Endothelial cell of umbilical vein (primary cell): ENCODE data around the gene SPRYD4. TPM values are rescaled to one million over a fixed set of nuclear protein-coding genes. Genes with fewer than 3 reads are reported as not detected.

ENCODE experiments used
- BruUV-seq: library from RNA; stranded (reverse); fragments of 400-500 nt; replicated peaks from 2 replicates; lab custom pipeline; 2021; lab: Mats Ljungman, UMichigan
- CTCF ChIA-PET: fragments of 300-600, 350-600 bp; sonication (Branson Sonifier 250); formaldehyde crosslinking; loops from one replicate; lab custom pipeline; 2021; ENCODE audit warnings: antibody characterized with exemption, inconsistent platforms; lab: Charles Lee
- POLR2A ChIA-PET: fragments of 300-600, 350-600 bp; sonication (Branson Sonifier 250); formaldehyde crosslinking; loops from one replicate; lab custom pipeline; 2021; ENCODE audit warnings: antibody characterized with exemption, inconsistent platforms; lab: Charles Lee
- DNase-seq: peaks from one replicate; pipeline ENCODE4 v3.0.0-alpha.2; 2011; ENCODE audit warnings: low read depth, low spot score
- FAIRE-seq: peaks from 2 replicates; lab custom pipeline; 2011; peaks lifted over from hg19 to GRCh38; lab: Jason Lieb, UNC
- H2AFZ ChIP-seq: 2 replicates; pipeline ENCODE4 v1.6.0; 2012; ENCODE audit warnings: low read depth, low read length, control low read depth, inconsistent platforms
- H3K27ac ChIP-seq: 2 replicates; pipeline ENCODE4 v1.5.1; 2011; ENCODE audit warnings: low read depth, mild to moderate bottlenecking, control low read depth, low read length, moderate library complexity; ENCODE audit not compliant: insufficient read depth
- H3K27me3 ChIP-seq, 2 experiments: 2 replicates each; pipeline versions ENCODE4 v1.6.0 to v1.6.1; 2011; ENCODE audit warnings: low read length in 2 of 2, mixed read lengths in 1 of 2; ENCODE audit not compliant: control insufficient read depth in 2 of 2, insufficient read depth in 2 of 2
- H3K36me3 ChIP-seq, 2 experiments: 2 replicates in 1 of 2; 3 replicates in 1 of 2; pipeline ENCODE4 v1.5.1; 2011; ENCODE audit warnings: low read length in 2 of 2, mild to moderate bottlenecking in 1 of 2, moderate library complexity in 1 of 2; ENCODE audit not compliant: control insufficient read depth in 2 of 2, insufficient read depth in 2 of 2; ENCODE audit errors: extremely low read depth in 1 of 2
- H3K4me1 ChIP-seq: 3 replicates; pipeline ENCODE4 v1.5.1; 2011; ENCODE audit warnings: mild to moderate bottlenecking, low read length; ENCODE audit not compliant: control insufficient read depth, insufficient read depth; ENCODE audit errors: extremely low read depth
- H3K4me2 ChIP-seq: 2 replicates; pipeline ENCODE4 v1.6.1; 2011; ENCODE audit warnings: low read length, control low read depth, mixed read lengths; ENCODE audit not compliant: insufficient read depth
- H3K4me3 ChIP-seq, 3 experiments: fragments of 200-600 bp in 1 of 3; sonication (generic), shearing (Covaris generic) in 1 of 3; replicated peaks in 1 of 3; 2 replicates each; pipeline ENCODE4 v1.5.1; 2011 to 2016; ENCODE audit warnings: control low read depth in 3 of 3, low read length in 3 of 3, mild to moderate bottlenecking in 2 of 3, inconsistent platforms in 1 of 3, low read depth in 1 of 3, moderate library complexity in 1 of 3; ENCODE audit not compliant: insufficient read depth in 1 of 3
- H3K79me2 ChIP-seq: 2 replicates; pipeline ENCODE4 v1.6.0; 2012; ENCODE audit warnings: low read length, inconsistent platforms; ENCODE audit not compliant: control insufficient read depth, insufficient read depth
- H3K9ac ChIP-seq: replicated peaks from 2 replicates; pipeline ENCODE3; 2011; ENCODE audit warnings: low read length, control low read depth; ENCODE audit not compliant: insufficient read depth; ENCODE audit errors: extremely low read depth
- H3K9me1 ChIP-seq: replicated peaks from 3 replicates; pipeline ENCODE4 v1.6.0; 2011; ENCODE audit warnings: mild to moderate bottlenecking, low read length; ENCODE audit not compliant: control insufficient read depth, insufficient read depth; ENCODE audit errors: extremely low read depth
- H3K9me3 ChIP-seq: replicated peaks from 2 replicates; pipeline ENCODE4 v1.5.1; 2012; ENCODE audit warnings: low read length, inconsistent platforms; ENCODE audit not compliant: control insufficient read depth, insufficient read depth
- H4K20me1 ChIP-seq: replicated peaks from 2 replicates; pipeline ENCODE3; 2011; ENCODE audit warnings: mild to moderate bottlenecking, low read length; ENCODE audit not compliant: control insufficient read depth, insufficient read depth; ENCODE audit errors: extremely low read depth
- CTCF ChIP-seq, 2 donors: IDR thresholded peaks; 1 replicate in 1 of 2; 2 replicates in 1 of 2; pipeline ENCODE4 v1.5.1; 2011; ENCODE audit warnings: low read length in 2 of 2, mild to moderate bottlenecking in 2 of 2, moderate library complexity in 2 of 2, control low read depth in 1 of 2, inconsistent platforms in 1 of 2, low read depth in 1 of 2; ENCODE audit not compliant: insufficient read depth in 1 of 2; ENCODE audit errors: extremely low read depth in 1 of 2
- EZH2 ChIP-seq: IDR thresholded peaks from 2 replicates; pipeline ENCODE4 v1.6.1; 2012; ENCODE audit warnings: borderline replicate concordance, low read depth, mild to moderate bottlenecking, moderate library complexity, low read length, inconsistent platforms; ENCODE audit not compliant: severe bottlenecking
- FOS ChIP-seq: IDR thresholded peaks from 2 replicates; pipeline ENCODE4 v1.6.1; 2011; ENCODE audit warnings: mild to moderate bottlenecking, low read length, moderate library complexity, borderline replicate concordance; ENCODE audit not compliant: insufficient read depth
- GATA2 ChIP-seq: IDR thresholded peaks from 2 replicates; pipeline ENCODE4 v1.7.0; 2011; ENCODE audit warnings: low read depth, mild to moderate bottlenecking, moderate library complexity, mixed read lengths, low read length; ENCODE audit not compliant: insufficient read length, insufficient read depth
- JUN ChIP-seq: IDR thresholded peaks from 2 replicates; pipeline ENCODE4 v1.6.1; 2011; ENCODE audit warnings: borderline replicate concordance, low read depth; ENCODE audit not compliant: insufficient read length, insufficient read depth
- MAX ChIP-seq: IDR thresholded peaks from 2 replicates; pipeline ENCODE4 v1.6.1; 2011; ENCODE audit not compliant: insufficient read depth, insufficient read length
- MYC ChIP-seq: IDR thresholded peaks from one replicate; pipeline ENCODE4 v1.6.1; 2011; ENCODE audit warnings: mild to moderate bottlenecking, low read depth, low read length
- POLR2A ChIP-seq: IDR thresholded peaks from 2 replicates; pipeline ENCODE4 v1.6.1; 2012; ENCODE audit warnings: low read depth, mild to moderate bottlenecking, control low read depth, low read length
- POLR2AphosphoS5 ChIP-seq: IDR thresholded peaks from 2 replicates; pipeline ENCODE4 v1.6.1; 2012; ENCODE audit warnings: low read depth, mild to moderate bottlenecking, control low read depth, low read length, moderate library complexity; ENCODE audit not compliant: insufficient read depth
- dilution Hi-C: fragments of 300-500 bp; cut with MboI; formaldehyde crosslinking; loops from one replicate; pipeline ENCODE4 v1.15.0; 2019; ENCODE audit warnings: low sequenced_read_pairs; ENCODE audit not compliant: extremely low pct_ligation_motif_present
- intact Hi-C: fragments of 100-400 bp; cut with micrococcal nuclease; formaldehyde crosslinking; loops from one replicate; pipeline ENCODE4 v1.10.0; 2022
- polyA plus RNA-seq, 4 experiments: library from polyadenylated mRNA; depleted of rRNA in 3 of 4; stranded (reverse) in 3 of 4; unstranded in 1 of 4; fragments of >200 nt; gene quantifications; 2 replicates each; pipeline versions ENCODE4 v1.2.1 to v1.2.3, GENCODE V29; 2011 to 2012; ENCODE audit warnings: missing spikeins in 1 of 4
- total RNA-seq: library from RNA; stranded (reverse); gene quantifications from 2 replicates; pipeline ENCODE4 v1.2.3, GENCODE V29; 2021

The SPRYD4 gene
- total and polyA plus RNA-seq, 2 donors (not counting 3 experiments of a cell fraction or from before 2014, with no cell fraction given), result 3.4 to 4.0 TPM

GRCh38 chr12:56469007-56469930, 891 bp downstream of the SPRYD4 start:
- no peaks in the 10 kb centered on the region for H3K9me3 ChIP-seq
- peaks cover 0 to 4% of the 10 kb centered on the region in 2 experiments for H3K36me3 ChIP-seq
- no TSS peak for BruUV-seq
- intact Hi-C loops, result loop anchor here (2.0 kb wide), 1 partner anchor 20 kb away; the partner anchor contains the start of gene TIMELESS
- dilution Hi-C loops, result no loop called here
- ChIA-PET POLR2A (no interaction called here), CTCF (interaction anchor here (1.2 kb wide), 1 partner anchor 110 kb away, joined by 3 read pairs; the partner anchor contains the start of gene STAT2)
- H3K9ac ChIP-seq, result peak overlapping the region; percentile 91
- H4K20me1 ChIP-seq, result no peaks in the 10 kb centered on the region
- H3K4me2 ChIP-seq, result peak overlapping the region; percentile 76
- H3K27me3 ChIP-seq, result no peaks in the 10 kb centered on the region
- H3K27ac ChIP-seq, result peak overlapping the region; percentile 58
- H2AFZ ChIP-seq, result peak overlapping the region; percentile 53
- no peaks in the 10 kb centered on the region for H3K9me1 ChIP-seq
- peaks cover 13% of the 10 kb centered on the region for H3K79me2 ChIP-seq
- H3K4me1 ChIP-seq, result peaks cover 7% of the 10 kb centered on the region
- no peak for FAIRE-seq
- peak overlapping the region; percentile 66 to 93 (median 93) for H3K4me3 ChIP-seq
- TF ChIP-seq FOS, result no peak
- TF ChIP-seq JUN, result no peak
- no peak for TF ChIP-seq POLR2A
- TF ChIP-seq MAX, result no peak
- no peak for TF ChIP-seq MYC
- TF ChIP-seq GATA2, result no peak
- no peak for TF ChIP-seq EZH2
- TF ChIP-seq POLR2AphosphoS5, result no peak
- TF ChIP-seq CTCF (IDR thresholded peaks at IDR 0.05; ENCODE audit: extremely low read depth in 1 of 2, insufficient read depth in 1 of 2, low read depth in 1 of 2, low read length in 2 of 2), result no peak
- DNase-seq, result no peak
